GM21786 (cell line): ENCODE data around the gene SOX12.

Experiments used
- ATAC-seq: cut with Tn5 transposase; IDR thresholded peaks from one replicate; pipeline ENCODE4 v1.9.1; 2021; ENCODE audit not compliant: unreplicated experiment

Gene SOX12

DNA sequence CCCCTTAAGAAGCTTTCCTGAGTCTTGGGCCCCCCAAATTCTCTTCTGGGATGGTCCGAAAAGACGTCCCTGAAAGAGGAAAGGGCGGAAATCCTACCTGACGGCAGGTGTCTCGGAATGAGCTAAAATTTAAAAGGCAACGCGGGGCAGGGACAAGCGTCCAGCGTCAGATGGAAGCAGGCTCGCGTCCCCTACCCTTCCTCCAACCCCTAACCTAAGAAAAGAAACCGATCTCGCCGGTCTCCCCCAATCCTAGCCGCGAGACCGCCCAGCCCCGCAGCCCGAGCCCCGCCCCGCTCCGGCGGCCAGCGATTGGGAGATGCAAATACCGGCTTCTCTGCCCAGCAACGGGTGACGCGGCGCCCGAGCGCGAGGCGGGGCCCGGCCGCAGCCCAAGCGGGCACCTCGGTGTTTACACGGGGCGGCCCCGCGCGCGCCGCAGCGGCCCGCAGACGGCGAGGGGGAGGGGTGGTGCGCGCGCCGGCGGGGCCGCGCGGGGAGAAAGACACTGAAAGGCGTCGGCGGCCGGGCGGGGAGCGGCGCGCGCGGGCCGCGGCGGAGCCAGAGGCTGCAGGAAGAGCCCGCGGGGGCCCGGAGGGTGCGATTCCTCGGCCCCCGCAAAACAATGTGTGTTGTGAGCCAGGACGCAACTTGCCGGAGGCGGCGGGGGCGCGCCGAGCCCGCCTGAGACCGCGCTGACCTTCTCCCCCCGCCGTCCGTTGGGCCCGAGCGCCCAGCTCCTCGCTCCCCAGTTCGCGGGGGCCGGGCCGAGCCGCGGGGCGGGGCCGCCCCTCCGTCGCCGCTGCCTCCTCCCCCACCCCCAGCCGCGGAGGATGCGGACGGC lies at the start of gene SOX12:
TSS of gene SOX12 (plus strand) at position 508 of the 844 bp plus-strand sequence. CDS start 373 bp downstream, outside the sequence.
- ATAC-seq = peak; percentile 72

DNA sequence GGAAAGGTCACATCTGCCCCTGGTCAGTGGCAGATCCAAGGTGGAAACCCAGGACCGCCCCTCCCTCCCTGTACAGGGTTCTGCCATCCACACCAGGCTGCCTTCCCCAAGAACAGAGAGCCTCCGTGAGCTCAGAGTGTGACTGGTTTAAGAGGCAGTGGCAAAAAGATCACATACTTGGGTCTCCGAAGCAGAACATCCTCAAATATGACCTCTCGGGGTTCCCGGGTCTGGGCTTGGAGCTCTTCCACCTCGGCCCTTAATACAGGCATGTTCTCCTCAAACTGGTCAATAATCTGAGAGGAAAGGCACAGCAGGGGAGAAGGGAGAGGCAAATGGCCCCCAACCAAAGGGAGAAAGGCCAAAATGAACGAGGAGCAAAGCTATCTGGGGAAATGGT lies 49.6 kb upstream of the SOX12 start:
- no peak for ATAC-seq

DNA sequence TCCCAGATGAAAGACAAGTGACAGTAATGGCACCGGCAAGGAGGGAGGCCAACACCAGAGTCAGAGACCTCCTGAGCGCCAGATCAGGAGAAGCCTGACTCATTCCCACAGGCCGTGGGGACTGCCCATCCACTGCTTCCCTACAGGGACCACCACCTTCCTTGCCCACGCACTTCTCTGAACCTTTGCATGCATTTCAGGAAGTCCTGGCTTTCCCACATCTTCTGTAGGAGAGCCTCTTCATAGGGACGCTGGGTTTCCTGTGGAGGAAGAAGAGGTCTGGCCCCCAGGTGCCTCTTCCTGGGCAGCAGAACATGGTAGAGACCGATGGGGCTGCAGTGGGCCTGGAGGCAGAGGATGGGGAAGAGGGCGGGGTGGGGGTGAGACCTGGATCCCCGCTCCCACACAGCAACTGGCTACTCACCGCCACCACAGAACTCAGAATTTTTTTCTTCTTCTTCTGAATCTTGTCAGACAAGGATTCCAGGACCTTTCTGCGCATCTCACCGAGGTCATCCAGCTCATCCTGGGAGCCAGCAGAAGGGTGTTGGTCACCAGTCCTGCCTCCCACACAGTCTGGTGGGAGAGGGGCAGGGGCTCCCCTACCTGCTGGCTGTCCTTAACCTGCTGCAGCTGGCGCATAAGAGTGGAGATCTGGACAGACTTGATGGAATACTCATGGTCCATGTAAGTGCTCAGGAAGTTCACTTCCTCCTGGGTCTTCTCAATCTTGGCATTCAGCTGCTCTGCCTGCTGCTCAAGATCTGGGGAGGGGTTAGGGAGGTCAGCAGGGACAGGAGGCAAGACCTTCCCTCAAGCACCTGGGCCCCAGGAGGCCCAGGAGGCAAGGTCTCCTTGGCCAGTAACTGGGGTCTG lies 48.5 kb upstream of the SOX12 start:
- no peak for ATAC-seq

DNA sequence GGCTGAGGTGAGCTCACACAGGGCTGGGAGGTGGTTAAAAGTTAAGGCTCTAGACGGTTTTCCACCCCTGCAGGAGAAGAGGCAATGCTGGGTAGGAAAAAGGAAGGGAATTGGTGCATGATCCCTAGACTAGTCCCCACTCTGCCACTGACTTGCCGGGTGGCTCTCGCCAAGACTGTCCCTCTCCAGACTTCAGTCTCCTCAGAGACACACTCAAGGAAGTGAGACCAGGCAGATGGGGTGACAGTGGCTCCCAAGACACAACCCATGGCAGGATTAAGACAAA lies 47.9 kb upstream of the SOX12 start:
- no peak for ATAC-seq

DNA sequence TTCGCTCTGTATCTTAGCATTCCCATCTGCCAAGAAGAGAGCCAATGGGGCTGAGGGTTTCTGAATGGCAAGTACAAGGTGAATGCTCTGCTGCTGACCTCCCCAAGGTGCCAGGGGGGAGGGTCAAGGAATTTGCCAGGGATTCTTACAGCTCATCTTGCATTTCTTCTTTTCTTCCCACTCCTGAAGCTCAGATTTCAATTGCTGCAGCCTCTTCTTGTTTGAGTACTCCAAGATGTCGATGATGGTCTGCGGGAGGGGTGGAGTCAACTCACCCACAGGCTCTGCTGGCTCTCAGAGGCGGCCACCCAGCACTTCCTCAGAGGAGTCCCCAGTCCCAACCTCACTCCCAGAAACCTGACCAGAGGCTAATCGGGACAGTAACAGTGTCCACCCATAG lies 47.2 kb upstream of the SOX12 start:
- ATAC-seq = no peak

DNA sequence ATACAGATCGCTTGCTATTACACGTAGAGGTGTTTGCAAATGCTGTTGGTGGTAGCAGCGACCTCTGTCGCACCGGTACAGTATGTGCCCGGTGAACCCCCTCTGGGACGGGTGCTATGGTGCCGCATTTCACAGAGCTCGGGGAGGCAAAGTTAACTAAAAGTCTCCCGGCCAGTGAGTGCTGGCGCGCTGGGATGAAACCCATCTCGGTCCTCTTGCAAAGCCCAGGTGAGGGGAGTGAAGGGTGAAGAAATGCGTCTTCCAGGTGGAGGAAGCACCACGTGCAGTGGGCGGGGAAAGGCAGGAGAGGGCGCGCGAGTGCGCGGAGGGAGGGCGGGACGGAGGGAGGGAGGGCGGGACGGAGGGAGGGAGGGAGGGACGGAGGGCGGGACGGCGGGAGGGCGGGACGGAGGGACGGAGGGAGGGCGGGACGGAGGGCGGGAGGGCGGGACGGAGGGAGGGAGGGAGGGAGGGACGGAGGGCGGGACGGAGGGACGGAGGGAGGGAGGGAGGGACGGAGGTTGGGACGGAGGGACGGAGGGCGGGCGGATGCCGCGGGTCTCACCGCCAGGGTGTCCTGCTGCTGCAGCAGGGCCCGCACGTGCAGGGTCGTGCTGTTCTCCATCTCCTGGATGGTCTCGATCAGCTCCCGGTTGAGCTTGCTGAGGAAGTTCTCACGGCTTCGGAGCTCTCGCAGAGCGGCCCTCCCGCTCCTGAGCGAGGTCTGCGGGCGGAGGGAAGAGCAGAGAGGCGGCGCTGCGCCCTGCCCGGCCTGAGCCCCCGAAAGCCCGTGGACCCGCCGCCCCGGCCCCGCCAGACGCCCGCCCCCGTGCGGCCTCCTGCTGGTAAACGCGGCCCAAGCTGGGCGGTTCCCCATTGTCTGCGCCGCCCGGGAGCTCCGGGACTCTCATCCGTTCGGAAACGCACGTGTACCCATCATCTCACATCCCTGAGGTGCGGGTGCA lies 46.5 kb upstream of the SOX12 start:
- ATAC-seq = peak; percentile 56

DNA sequence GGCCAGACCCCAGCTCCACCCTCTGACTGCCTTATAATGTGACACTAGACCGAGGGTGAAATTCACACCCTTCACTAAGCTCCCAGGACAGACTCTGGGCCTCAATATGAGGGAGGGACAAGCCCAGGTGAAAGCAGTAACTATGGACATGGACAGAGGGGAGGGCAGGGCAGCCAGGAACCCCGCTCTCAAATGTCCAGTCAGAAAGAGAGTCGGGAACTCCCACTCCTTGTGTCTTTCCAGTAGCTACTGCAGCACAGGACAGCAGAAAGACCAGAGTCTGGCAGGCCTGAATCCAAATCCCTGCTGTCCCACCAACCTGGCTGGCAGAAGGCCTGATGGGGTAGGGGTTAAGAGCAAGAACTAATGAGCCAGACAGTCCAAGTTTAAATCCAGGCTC lies 41.2 kb upstream of the SOX12 start:
- no peak for ATAC-seq

DNA sequence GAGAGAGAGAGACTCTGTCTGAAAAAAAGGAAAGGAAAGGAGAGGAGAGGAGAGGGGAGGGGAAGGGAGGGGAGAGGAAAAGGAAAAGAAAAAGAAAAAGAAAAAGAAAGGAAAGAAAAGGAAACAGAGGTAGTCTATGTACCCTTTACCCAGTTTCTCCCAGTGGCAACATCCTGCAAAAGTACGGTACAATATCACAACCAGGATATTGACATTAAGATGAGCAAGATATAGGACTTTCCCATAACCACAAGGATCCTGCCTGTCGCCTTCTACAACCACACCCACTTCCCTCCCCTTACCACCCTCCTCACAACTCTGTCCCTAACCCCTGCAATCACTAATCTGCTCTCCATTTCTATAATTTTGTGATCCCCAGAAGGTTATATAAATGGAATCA lies 38.8 kb upstream of the SOX12 start:
- ATAC-seq = no peak

DNA sequence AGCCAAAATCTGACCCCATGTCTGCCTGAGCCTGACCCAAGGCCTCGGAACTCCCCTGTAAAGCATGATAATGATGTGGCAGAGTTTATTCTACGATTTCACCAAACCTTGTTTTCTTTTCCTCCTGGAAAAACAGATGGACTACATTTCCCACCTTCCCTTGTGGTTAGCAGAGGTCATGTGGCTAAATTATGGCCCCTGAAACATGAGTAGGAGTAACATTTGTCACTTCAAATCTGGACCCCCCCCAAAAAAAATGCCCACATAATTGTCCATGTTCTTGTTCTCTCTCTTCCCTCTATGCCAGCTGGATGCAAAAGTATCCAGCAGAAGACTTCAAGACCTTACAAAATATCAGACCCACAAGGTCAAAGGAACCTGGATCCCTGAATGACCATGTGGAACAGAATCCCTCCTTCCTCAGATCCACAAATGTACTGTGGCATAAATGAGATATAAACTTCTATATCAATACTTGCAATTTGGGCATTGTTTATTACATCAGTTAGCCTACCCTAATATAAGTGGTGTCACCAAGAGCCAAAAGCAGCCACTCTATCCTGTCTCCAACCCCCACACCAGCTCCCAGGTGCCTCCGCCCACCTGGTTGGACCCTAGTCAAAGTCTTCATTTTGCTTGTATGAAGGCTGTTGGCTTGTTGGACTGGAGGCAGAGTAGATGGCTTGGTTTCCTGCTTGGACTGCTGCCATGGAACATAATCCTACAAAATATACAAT lies 36.2 kb upstream of the SOX12 start:
- ATAC-seq = no peak

DNA sequence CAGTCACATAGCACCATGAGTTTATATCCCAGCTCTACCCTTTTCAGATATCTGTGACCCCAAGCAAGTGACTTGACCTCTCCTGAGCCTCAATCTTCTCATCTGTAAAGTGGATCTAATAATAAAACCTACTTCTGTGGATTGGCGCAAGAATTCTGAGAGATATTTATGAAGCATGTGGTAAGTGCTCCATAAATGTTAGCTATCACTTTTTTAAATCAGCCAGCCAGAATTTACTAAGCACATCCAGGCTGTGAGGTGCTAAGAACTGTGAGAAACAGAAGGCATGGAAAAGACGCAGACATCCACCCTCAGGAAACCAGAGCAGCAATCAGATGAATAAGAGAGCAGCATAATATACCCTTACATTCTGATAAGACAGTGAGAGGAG lies 35.7 kb upstream of the SOX12 start:
- ATAC-seq = peak; percentile 15

DNA sequence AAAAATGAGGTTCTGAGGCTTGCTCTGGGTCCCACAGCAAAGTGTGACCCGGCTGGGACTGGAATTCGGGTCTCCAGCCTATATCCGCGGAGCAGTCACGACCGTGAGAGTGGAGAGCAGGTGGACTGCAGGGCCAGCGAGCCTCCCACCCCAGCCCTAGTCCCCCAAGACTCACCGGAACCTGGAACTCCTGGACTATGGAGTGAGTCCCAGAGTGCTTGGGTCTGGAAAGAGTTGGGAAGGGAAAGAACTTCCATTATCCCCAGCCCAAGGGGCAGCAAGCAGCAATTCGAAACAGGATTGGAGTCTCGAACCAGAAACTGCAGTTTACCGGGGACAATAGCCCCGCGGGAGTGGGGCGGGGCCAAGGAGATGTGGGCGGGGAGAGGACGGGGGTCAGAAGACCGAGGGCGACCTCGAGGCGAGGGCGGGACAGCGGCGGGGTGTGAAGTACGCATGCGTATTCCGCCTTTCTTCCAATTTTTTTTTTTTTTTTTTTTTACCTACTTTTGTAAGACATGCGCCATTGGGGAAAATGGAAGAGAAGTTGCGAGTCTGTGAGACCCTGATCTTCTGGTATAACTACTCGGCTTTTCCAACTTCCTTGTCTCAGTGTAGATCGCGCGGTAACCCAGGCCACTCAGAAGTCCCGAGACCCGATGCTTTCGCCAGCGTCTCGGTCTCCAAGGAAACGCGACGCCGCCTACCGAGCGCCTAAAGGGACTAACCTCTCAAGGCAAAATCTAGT lies 35.1 kb upstream of the SOX12 start, which contains the start of gene C20orf96:
TSS of gene C20orf96 (minus strand) at position 667 of the 748 bp plus-strand sequence. CDS start at position 527, 140 bp downstream.
- ATAC-seq = peak; percentile 84

DNA sequence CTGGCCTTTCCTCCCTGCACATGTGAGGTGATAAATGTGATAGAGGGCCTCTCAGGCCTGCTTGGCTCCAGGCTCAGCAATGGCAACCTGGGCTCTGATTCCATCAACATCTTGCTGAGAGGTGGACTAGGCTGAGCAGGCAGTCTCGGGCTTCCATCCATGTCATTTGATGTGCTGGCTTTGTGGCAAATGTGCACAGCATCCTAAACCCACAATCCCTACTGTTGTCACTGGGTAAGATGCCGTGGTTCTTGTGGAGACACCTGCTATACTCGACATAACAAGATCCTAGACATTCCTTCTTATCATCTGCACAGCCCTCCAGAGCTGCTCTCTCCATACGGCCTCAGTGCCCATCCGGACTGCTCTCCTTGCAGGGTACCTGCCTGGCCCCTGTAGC lies 30.8 kb upstream of the SOX12 start:
- ATAC-seq = no peak

DNA sequence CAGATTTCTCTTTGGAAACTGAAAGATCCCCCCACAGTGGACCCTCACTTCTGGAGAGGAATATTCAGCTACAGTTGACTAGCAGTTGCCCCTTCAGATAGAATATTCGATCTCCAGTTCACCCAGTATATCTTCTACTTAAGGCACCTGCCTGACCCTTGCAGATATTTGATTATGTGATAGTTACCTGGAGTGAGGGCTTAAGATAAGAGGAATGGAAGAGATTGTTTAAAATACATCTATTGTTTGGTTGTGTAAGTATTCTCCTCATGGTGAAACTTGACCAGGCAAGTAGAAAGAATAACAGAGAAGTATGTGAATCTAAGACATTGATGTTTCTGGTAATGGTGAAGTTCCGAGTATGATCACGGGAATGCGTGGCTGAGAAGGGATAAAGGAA lies 29.5 kb upstream of the SOX12 start:
- ATAC-seq = no peak

DNA sequence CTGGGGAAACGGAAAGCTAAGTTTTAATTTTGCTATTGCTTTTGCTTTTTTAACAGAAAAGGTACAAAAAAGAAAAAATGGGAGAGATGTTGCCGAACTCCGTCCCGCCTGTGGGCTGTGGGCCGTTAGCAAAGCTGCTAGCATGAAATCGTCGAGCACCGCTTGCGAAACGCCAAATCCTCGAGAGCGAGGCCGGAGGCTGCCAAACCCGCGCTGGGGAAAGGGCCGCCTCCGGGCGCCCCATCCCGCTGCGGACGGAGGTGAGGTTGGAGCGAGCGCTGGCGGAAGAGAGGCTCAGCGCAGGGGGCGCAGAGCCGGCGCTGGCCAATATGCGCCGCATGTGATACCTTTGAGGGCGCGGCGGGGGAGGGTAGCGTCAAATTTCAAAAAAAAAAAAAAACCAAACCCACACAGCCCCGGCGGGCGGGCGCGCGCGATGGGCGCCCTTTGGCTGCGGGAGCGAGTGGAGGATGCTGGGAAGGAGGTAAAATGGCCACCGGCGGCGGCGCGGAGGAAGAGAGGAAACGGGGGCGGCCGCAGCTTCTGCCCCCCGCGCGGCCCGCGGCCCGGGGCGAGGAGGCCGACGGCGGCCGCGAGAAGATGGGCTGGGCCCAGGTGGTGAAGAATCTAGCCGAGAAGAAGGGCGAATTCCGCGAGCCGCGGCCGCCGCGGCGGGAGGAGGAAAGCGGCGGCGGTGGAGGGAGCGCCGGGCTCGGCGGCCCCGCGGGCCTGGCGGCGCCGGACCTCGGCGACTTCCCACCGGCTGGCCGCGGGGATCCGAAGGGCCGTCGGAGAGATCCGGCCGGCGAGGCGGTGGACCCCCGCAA lies 28.0 kb upstream of the SOX12 start, which contains the start of gene ZCCHC3:
TSS of gene ZCCHC3 (plus strand) at position 473 of the 827 bp plus-strand sequence. CDS start at position 490, 17 bp downstream.
- peak; percentile 79 for ATAC-seq

DNA sequence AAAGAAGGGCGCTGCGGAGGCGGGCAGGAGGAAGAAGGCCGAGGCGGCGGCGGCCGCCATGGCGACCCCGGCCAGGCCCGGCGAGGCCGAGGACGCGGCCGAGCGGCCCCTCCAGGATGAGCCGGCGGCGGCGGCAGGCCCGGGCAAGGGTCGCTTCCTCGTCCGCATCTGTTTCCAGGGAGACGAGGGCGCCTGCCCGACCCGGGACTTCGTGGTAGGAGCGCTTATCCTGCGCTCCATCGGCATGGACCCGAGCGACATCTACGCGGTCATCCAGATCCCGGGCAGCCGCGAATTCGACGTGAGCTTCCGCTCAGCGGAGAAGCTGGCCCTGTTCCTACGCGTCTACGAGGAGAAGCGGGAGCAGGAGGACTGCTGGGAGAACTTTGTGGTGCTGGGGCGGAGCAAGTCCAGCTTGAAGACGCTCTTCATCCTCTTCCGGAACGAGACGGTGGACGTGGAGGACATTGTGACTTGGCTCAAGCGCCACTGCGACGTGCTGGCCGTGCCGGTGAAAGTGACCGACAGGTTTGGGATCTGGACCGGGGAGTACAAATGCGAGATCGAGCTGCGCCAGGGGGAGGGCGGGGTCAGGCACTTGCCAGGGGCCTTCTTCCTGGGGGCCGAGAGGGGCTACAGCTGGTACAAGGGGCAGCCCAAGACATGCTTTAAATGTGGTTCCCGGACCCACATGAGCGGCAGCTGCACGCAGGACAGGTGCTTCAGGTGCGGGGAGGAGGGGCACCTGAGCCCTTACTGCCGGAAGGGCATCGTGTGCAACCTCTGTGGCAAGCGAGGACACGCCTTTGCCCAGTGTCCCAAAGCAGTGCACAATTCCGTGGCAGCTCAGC lies 27.2 kb upstream of the SOX12 start:
- peak; percentile 17 for ATAC-seq

DNA sequence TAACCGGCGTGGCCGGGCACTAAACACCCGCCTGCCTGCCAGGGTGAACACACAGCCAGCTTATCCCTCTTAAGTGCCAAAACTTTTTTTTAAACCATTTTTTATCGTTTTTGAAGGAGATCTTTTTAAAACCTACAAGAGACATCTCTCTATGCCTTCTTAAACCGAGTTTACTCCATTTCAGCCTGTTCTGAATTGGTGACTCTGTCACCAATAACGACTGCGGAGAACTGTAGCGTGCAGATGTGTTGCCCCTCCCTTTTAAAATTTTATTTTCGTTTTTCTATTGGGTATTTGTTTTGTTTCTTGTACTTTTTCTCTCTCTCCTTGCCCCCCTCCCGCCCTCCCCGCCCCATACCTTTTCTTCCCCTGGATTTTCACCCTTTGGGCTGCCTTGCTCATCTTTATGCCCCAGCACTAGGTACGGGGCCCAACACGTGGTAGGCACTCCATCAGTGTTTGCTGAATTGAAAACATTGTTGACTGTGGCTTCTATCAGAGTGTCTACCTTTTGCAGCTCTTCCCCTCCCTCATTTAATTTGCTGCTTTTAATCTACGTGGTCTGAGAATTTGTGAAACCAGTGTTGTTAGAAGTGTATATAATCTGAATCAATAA lies 26.5 kb upstream of the SOX12 start:
- no peak for ATAC-seq

DNA sequence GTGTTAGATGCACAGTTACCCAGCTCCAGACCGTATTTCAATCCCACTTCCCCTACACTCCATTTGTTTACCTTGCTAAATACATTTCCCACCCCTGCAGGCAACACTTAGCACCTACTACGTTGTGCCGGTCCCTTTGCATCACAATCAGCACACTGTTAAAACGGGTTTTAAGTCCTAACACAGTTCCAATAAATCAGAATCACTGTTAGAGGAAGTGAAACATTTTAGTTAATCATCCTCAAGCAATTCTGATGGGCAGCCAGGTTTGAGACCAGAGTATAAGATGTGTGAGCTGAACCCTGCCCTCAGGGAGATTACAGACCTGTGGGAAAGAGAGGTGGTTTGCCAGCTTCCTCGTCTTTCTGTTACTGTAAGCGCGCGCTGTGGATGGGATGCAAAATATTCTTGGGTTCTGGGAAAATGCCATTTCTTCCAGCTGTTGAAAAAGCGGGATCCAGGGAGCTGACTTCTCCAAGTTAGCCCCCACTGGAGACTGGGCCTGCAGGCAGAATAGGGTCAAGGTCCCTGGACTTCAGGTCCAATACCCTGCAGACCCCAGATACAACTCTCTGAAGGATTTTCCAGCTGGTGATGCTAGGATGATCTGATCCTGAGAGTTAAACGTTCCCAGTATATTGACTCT lies 24.9 kb upstream of the SOX12 start:
- ATAC-seq = no peak
